ENCODE data around the gene SRP9. TPM values are rescaled to one million over a fixed set of nuclear protein-coding genes. Genes with fewer than 3 reads are reported as not detected.
"Not testable (repeated sequence)": the region's sequence is repeated elsewhere in the genome, so short reads cannot be mapped to it uniquely, and the experiment has no call there.

SRP9 gene
- total RNA-seq, 4 donors from 2014 or later = 95.1 to 192 (median 164) TPM

DNA sequence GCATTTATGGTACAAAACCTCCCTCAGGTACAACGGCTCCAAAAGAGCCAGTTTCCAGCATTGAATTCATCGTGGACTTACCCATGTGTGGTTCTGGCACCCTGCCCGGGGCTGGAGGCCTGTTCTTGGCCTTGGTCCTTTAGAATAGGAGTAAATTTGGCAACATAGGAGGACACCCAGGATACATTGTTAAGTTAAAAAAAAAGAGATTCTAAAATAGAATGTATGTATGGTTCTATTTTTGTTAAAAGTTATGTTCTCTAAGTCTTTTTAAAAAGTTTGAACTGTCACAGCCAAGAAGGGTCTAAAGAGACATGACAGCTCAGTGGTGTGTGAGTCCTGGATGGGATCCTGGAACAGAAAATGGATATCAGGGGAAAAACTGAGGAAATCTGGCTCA lies 58.2 kb downstream of the SRP9 start:
- Histone ChIP-seq H3K27me3 (no peaks in the 10 kb centered on the region), H3K4me1 (peaks cover 17 to 31% (median 28%) of the 10 kb centered on the region in 4 donors), H3K9me3 (no peaks in the 10 kb centered on the region), H3K4me3 (no peak overlapping the region), H3K27ac (replicated peaks in 1 of 4) (peak overlapping the region; percentile 19 to 77 (median 61)), H3K36me3 (peaks cover 31 to 69% (median 66%) of the 10 kb centered on the region in 4 donors)
- 17% methylated on average over 3 of the region's 3 CpGs for WGBS
- intact Hi-C loops (cut with DNase I) = no loop called here
- TF ChIP-seq CTCF (IDR thresholded peaks at IDR 0.05) (no peak), POLR2AphosphoS5 (IDR thresholded peaks at IDR 0.05) (peak in 1 of 2 donors; percentile 13), EP300 (IDR thresholded peaks at IDR 0.05) (no peak), POLR2A (IDR thresholded peaks at IDR 0.05; ENCODE audit: low read depth) (no peak)
- no peak for DNase-seq (ENCODE audit: extremely low spot score)

DNA sequence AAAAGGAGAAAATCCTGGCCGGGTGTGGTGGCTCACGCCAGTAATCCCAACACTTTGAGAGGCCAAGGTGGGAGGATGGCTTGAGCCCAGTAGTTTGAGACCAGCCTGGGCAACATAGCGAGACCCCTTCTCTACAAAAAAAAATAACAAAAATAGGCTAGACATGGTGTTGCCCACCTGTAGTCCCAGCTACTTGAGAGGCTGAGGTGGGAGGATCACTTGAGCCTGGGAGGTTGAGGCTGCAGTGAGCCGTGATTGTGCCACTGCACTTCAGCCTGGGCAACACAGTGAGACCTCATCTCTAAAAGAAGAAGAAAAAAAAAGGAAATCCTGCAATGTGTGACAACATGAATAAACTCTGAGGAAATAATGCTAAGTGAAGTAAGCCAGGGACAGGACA lies 58.7 kb downstream of the SRP9 start:
- WGBS = 78% methylated on average over 4 of the region's 4 CpGs
- Histone ChIP-seq H3K27ac (replicated peaks in 1 of 4) (peak overlapping the region; percentile 19 to 77 (median 61)), H3K36me3 (peaks cover 30 to 67% (median 64%) of the 10 kb centered on the region in 4 donors), H3K4me1 (peaks cover 17 to 31% (median 28%) of the 10 kb centered on the region in 4 donors)
- H3K27me3 ChIP-seq; intact Hi-C loops (cut with DNase I); H3K4me3 ChIP-seq; DNase-seq (ENCODE audit: extremely low spot score); H3K9me3 ChIP-seq: not testable (repeated sequence)

DNA sequence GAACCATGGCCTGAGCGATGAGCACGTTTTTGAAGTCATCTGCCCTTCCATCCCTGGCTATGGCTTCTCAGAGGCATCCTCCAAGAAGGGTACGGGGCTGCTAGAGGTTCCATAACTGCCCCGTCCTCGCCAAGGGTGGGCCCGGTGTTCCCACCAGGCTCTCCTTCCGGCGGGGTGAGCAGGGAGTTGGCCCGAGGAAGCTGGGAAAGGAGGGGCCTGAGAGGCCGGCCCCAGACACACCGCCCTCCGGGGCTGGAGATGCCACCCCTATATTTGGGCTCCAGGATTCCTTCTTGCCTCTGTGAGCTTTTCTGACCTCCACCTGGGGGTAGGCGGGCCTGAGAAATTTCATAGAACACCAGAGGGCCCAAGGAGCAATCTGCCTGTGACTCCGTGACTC lies 61.2 kb downstream of the SRP9 start:
- Histone ChIP-seq H3K4me1 (peaks cover 17 to 28% (median 25%) of the 10 kb centered on the region in 4 donors), H3K9me3 (no peaks in the 10 kb centered on the region), H3K36me3 (peaks cover 22 to 67% (median 62%) of the 10 kb centered on the region in 4 donors), H3K27me3 (no peaks in the 10 kb centered on the region), H3K27ac (replicated peaks in 1 of 4) (no peak overlapping the region), H3K4me3 (no peak overlapping the region)
- intact Hi-C loops (cut with DNase I) = no loop called here
- DNase-seq (ENCODE audit: extremely low spot score) = no peak
- TF ChIP-seq POLR2AphosphoS5 (IDR thresholded peaks at IDR 0.05) (no peak), POLR2A (IDR thresholded peaks at IDR 0.05; ENCODE audit: low read depth) (no peak), EP300 (IDR thresholded peaks at IDR 0.05) (no peak), CTCF (IDR thresholded peaks at IDR 0.05) (no peak)
- WGBS = 80% methylated on average over 1 of the region's 14 CpGs

Small RNAs within 50 kb of the gene (small RNA-seq; reads per million reads assigned to genes)
- gene RNU6-1304P = 0 reads per million in 3 donors

Other genes with a start within 250 kb of the SRP9 start
- gene ENAH, start 124.7 kb upstream of the SRP9 start, total RNA-seq = 100 to 1,000 TPM; 198 to 229 (median 201) TPM
- gene EPHX1, start 32.3 kb downstream of the SRP9 start, total RNA-seq = 100 to 1,000 TPM in 1 of 4 donors, 10 to 100 TPM in 3; 59.0 to 136 (median 85.6) TPM
- 10 to 100 TPM; 14.6 to 30.7 (median 24.5) TPM for gene TMEM63A, start 104.6 kb downstream of the SRP9 start, total RNA-seq
- under 1 TPM in 1 of 4 donors, not detected in 3; 0.33 TPM for gene LEFTY1, start 111.3 kb downstream of the SRP9 start, total RNA-seq
- gene PYCR2, start 146.4 kb downstream of the SRP9 start, total RNA-seq = 10 to 100 TPM; 37.4 to 73.6 (median 58.2) TPM
- under 1 TPM in 2 of 4 donors, not detected in 2; 0.17 to 0.98 TPM for gene LEFTY2, start 163.4 kb downstream of the SRP9 start, total RNA-seq
- 10 to 100 TPM; 15.0 to 22.5 (median 19.1) TPM for gene SDE2, start 221.5 kb downstream of the SRP9 start, total RNA-seq